Measurements from ENCODE around the gene TMEM109.

The TMEM109 gene

GRCh38 chr11:60874421-60875365, 39.3 kb upstream of the TMEM109 start:
- no peak for TF ChIP-seq CTCF (IDR thresholded peaks at IDR 0.05)

GRCh38 chr11:60875366-60876167, 38.4 kb upstream of the TMEM109 start:
- TF ChIP-seq CTCF (IDR thresholded peaks at IDR 0.05) = no peak

- TF ChIP-seq CTCF (IDR thresholded peaks at IDR 0.05) = no peak
Measured at GRCh38 chr11:60876168-60876485, 37.8 kb upstream of the TMEM109 start.

- TF ChIP-seq CTCF (IDR thresholded peaks at IDR 0.05) = no peak
Measured at GRCh38 chr11:60878245-60879101, 35.5 kb upstream of the TMEM109 start.

- TF ChIP-seq CTCF (IDR thresholded peaks at IDR 0.05) = no peak
Measured at GRCh38 chr11:60879104-60879503, 34.9 kb upstream of the TMEM109 start.

GRCh38 chr11:60879971-60880588, 33.9 kb upstream of the TMEM109 start:
- no peak for TF ChIP-seq CTCF (IDR thresholded peaks at IDR 0.05)

Data from LNCAP (cell line).